ENCODE measurements around the gene ADAMTS20. TPM values are rescaled to one million over a fixed set of nuclear protein-coding genes. Genes with fewer than 3 reads are reported as not detected.

The ADAMTS20 gene
- total and polyA plus RNA-seq, 2 experiments from 2014 or later, result not detected

DNA sequence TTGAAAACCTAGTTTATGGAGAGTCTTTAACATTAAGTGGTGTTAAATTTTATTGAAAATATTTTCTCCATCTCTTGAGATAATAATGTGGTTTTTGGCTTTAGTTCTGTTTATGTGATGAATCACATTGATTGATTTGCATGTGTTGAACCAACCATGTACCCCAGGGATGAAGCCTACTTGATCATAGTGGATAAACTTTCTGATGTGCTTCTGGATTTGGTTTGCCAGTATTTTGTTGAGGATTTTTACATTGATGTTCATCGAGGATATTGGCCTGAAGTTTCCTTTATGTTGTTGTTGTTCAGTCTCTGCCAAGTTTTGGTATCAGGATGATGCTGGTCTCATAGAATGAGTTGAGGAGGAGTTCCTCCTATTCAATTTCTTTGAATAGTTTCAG, 222.6 kb downstream of the ADAMTS20 start:
- H3F3A ChIP-seq (ENCODE audit: insufficient read depth), result peaks cover 14% of the 10 kb centered on the region; the same call in 1 of the 2 replicates
- in situ Hi-C loops (cut with MboI), result no loop called here
- H3K4me2 ChIP-seq (ENCODE audit: unreplicated experiment), result no peak overlapping the region
- TF ChIP-seq EZH2phosphoT487 (IDR thresholded peaks at IDR 0.05; ENCODE audit: insufficient read depth, low read depth), result no peak
- no peak for TF ChIP-seq EZH2 (IDR thresholded peaks at IDR 0.05; ENCODE audit: insufficient read depth, poor library complexity, severe bottlenecking)
- H4K20me1 ChIP-seq (ENCODE audit: insufficient read depth), result no peaks in the 10 kb centered on the region
- no peaks in the 10 kb centered on the region for H3K27me3 ChIP-seq (replicated peaks; ENCODE audit: insufficient read depth)
- H3K9ac ChIP-seq, result no peak overlapping the region
- no peaks in the 10 kb centered on the region for H3K9me2 ChIP-seq (ENCODE audit: insufficient read depth)
- WGBS, 2 experiments (ENCODE audit: low coverage in 1 of 2, low lambda C conversion rate in 2 of 2, missing lambda C conversion rate in 2 of 2), result 30 to 32% methylated on average over 1 of the region's 1 CpG
- peaks cover 15% of the 10 kb centered on the region for H3K4me1 ChIP-seq (ENCODE audit: insufficient read depth)
- DNase-seq, result no peak
- no peaks in the 10 kb centered on the region for H3K36me3 ChIP-seq (ENCODE audit: low read depth)
- no peak overlapping the region for H2AFZ ChIP-seq
- no peak overlapping the region for H3K4me3 ChIP-seq
- H3K27ac ChIP-seq, result no peak overlapping the region
- H3K9me3 ChIP-seq (ENCODE audit: low read depth), result no peaks in the 10 kb centered on the region
- H3K79me2 ChIP-seq (ENCODE audit: insufficient read depth), result no peaks in the 10 kb centered on the region

DNA sequence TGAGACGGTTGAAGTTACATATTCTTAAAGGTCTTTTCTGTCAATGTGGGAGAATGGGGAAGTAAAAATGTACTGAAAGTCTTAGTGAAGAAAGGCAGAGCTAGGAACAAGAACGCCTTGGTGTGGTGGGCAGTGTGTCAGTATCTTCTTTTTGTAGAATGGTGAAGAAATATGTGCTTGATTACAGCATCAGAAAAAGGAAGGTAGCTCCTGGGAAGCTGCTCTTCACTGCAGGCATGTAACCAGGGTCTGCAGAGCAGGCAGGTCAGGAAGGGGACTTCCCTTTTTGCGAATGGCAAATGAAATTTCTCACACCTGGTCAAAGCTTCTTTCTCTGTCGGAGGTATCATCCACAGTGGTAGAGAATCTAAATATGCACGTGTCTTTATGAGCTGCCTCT, 226.2 kb downstream of the ADAMTS20 start:
- no peaks in the 10 kb centered on the region for H3K27me3 ChIP-seq (replicated peaks; ENCODE audit: insufficient read depth)
- no peaks in the 10 kb centered on the region for H4K20me1 ChIP-seq (ENCODE audit: insufficient read depth)
- no peak overlapping the region for H3K9ac ChIP-seq
- H3K36me3 ChIP-seq (ENCODE audit: low read depth), result no peaks in the 10 kb centered on the region
- H3K4me2 ChIP-seq (ENCODE audit: unreplicated experiment), result no peak overlapping the region
- H3K9me3 ChIP-seq (ENCODE audit: low read depth), result no peaks in the 10 kb centered on the region
- in situ Hi-C loops (cut with MboI), result no loop called here
- no peak overlapping the region for H3K27ac ChIP-seq
- WGBS, 2 experiments (ENCODE audit: low coverage in 1 of 2, low lambda C conversion rate in 2 of 2, missing lambda C conversion rate in 2 of 2), result 87 to 88% methylated on average over 5 of the region's 5 CpGs
- TF ChIP-seq EZH2 (IDR thresholded peaks at IDR 0.05; ENCODE audit: insufficient read depth, poor library complexity, severe bottlenecking), result no peak
- no peak for TF ChIP-seq EZH2phosphoT487 (IDR thresholded peaks at IDR 0.05; ENCODE audit: insufficient read depth, low read depth)
- no peak for DNase-seq
- no peaks in the 10 kb centered on the region for H3K79me2 ChIP-seq (ENCODE audit: insufficient read depth)
- H3K9me2 ChIP-seq (ENCODE audit: insufficient read depth), result no peaks in the 10 kb centered on the region
- H3K4me3 ChIP-seq, result no peak overlapping the region
- no peaks in the 10 kb centered on the region for H3F3A ChIP-seq (ENCODE audit: insufficient read depth)
- H3K4me1 ChIP-seq (ENCODE audit: insufficient read depth), result no peaks in the 10 kb centered on the region
- no peak overlapping the region for H2AFZ ChIP-seq

DNA sequence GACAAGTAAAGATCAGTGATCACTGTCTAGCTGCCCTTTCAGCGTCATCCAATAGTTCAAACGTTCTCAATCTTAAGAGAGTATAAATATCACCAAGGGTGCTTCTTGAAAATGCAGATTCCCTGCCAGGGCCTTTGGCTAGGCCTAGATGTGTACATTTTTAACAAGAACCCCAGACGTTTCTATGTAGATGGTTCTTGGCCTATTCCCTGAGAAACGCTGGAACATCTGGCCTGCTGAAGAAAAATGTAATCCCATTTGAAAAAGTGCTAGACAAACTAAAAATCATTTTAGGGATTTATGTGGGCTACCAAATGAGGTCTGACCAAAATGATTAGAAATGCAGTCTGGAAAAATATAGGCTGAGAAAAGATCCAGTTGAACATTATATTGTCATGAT, 231.7 kb downstream of the ADAMTS20 start:
- in situ Hi-C loops (cut with MboI), result no loop called here
- no peaks in the 10 kb centered on the region for H3K9me2 ChIP-seq (ENCODE audit: insufficient read depth)
- no peaks in the 10 kb centered on the region for H3K79me2 ChIP-seq (ENCODE audit: insufficient read depth)
- no peaks in the 10 kb centered on the region for H3K9me3 ChIP-seq (ENCODE audit: low read depth)
- H4K20me1 ChIP-seq (ENCODE audit: insufficient read depth), result no peaks in the 10 kb centered on the region
- no peak overlapping the region for H3K9ac ChIP-seq
- TF ChIP-seq EZH2phosphoT487 (IDR thresholded peaks at IDR 0.05; ENCODE audit: insufficient read depth, low read depth) (no peak), EZH2 (IDR thresholded peaks at IDR 0.05; ENCODE audit: insufficient read depth, poor library complexity, severe bottlenecking) (no peak)
- no peaks in the 10 kb centered on the region for H3K36me3 ChIP-seq (ENCODE audit: low read depth)
- no peaks in the 10 kb centered on the region for H3F3A ChIP-seq (ENCODE audit: insufficient read depth)
- 62 to 66% methylated on average over 4 of the region's 4 CpGs for WGBS, 2 experiments (ENCODE audit: low coverage in 1 of 2, low lambda C conversion rate in 2 of 2, missing lambda C conversion rate in 2 of 2)
- no peak overlapping the region for H3K4me2 ChIP-seq (ENCODE audit: unreplicated experiment)
- H3K27me3 ChIP-seq (replicated peaks; ENCODE audit: insufficient read depth), result no peaks in the 10 kb centered on the region
- H3K4me3 ChIP-seq, result no peak overlapping the region
- H3K27ac ChIP-seq, result no peak overlapping the region
- no peak for DNase-seq
- no peak overlapping the region for H2AFZ ChIP-seq
- H3K4me1 ChIP-seq (ENCODE audit: insufficient read depth), result peaks cover 9% of the 10 kb centered on the region

DNA sequence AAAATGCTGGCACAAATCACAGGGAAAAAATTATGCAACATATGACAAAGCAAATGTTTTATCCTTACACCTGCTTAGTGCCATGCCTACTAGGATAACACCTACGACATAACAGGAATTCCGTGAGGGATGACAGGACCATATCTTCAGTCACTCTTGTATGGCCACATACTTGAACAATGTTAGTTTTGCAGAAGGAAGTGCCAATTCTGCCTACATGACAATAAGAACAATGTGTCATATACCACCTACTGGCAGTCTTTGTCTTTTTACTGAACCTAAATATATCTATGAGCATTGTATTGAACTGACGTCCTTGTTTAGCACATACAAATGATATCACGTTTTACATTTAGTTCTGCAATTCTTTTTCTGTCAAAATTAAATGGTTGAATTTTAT, 234.0 kb downstream of the ADAMTS20 start:
- H3K9ac ChIP-seq, result no peak overlapping the region
- H3K27ac ChIP-seq, result no peak overlapping the region
- H3K79me2 ChIP-seq (ENCODE audit: insufficient read depth), result no peaks in the 10 kb centered on the region
- no peak overlapping the region for H3K4me3 ChIP-seq
- no peak overlapping the region for H2AFZ ChIP-seq
- no peaks in the 10 kb centered on the region for H3K9me2 ChIP-seq (ENCODE audit: insufficient read depth)
- no peak overlapping the region for H3K4me2 ChIP-seq (ENCODE audit: unreplicated experiment)
- no peaks in the 10 kb centered on the region for H3F3A ChIP-seq (ENCODE audit: insufficient read depth)
- no peaks in the 10 kb centered on the region for H3K36me3 ChIP-seq (ENCODE audit: low read depth)
- H3K4me1 ChIP-seq (ENCODE audit: insufficient read depth), result peaks cover 9% of the 10 kb centered on the region
- H3K27me3 ChIP-seq (replicated peaks; ENCODE audit: insufficient read depth), result no peaks in the 10 kb centered on the region
- TF ChIP-seq EZH2 (IDR thresholded peaks at IDR 0.05; ENCODE audit: insufficient read depth, poor library complexity, severe bottlenecking), result no peak
- TF ChIP-seq EZH2phosphoT487 (IDR thresholded peaks at IDR 0.05; ENCODE audit: insufficient read depth, low read depth), result no peak
- no peak for DNase-seq
- no peaks in the 10 kb centered on the region for H3K9me3 ChIP-seq (ENCODE audit: low read depth)
- WGBS, 2 experiments (ENCODE audit: low coverage in 1 of 2, low lambda C conversion rate in 2 of 2, missing lambda C conversion rate in 2 of 2), result 92 to 93% methylated on average over 4 of the region's 4 CpGs
- no peaks in the 10 kb centered on the region for H4K20me1 ChIP-seq (ENCODE audit: insufficient read depth)
- in situ Hi-C loops (cut with MboI), result no loop called here

DNA sequence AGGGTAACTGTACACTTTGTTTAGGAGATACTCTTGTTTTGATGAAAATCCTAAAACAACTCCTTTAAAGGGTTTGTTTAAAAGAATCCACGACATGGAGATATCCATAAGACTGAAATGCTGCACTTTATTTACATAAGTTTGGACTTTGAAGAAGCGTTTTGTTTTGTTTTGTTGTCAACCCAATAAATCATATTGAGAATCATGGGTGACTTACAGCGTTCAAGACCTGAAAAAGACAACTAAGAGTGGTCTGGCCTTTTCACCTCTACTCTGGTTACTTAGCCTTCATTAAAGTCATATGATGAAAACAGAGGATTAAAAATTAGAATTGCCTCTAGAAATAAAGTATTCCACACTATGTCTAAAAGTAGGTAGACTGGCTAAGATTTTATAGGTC, 234.8 kb downstream of the ADAMTS20 start:
- no peaks in the 10 kb centered on the region for H3K36me3 ChIP-seq (ENCODE audit: low read depth)
- 0 out of 2 replicates have a peak overlapping the region, but pooled peaks have one; percentile 4 for H2AFZ ChIP-seq
- no peaks in the 10 kb centered on the region for H3K9me3 ChIP-seq (ENCODE audit: low read depth)
- H3K27ac ChIP-seq, result no peak overlapping the region
- DNase-seq, result no peak
- H3K4me2 ChIP-seq (ENCODE audit: unreplicated experiment), result no peak overlapping the region
- in situ Hi-C loops (cut with MboI), result no loop called here
- H3K79me2 ChIP-seq (ENCODE audit: insufficient read depth), result no peaks in the 10 kb centered on the region
- H3K27me3 ChIP-seq (replicated peaks; ENCODE audit: insufficient read depth), result no peaks in the 10 kb centered on the region
- TF ChIP-seq EZH2 (IDR thresholded peaks at IDR 0.05; ENCODE audit: insufficient read depth, poor library complexity, severe bottlenecking) (no peak), EZH2phosphoT487 (IDR thresholded peaks at IDR 0.05; ENCODE audit: insufficient read depth, low read depth) (no peak)
- no peaks in the 10 kb centered on the region for H4K20me1 ChIP-seq (ENCODE audit: insufficient read depth)
- no peak overlapping the region for H3K9ac ChIP-seq
- no peak overlapping the region for H3K4me3 ChIP-seq
- no peaks in the 10 kb centered on the region for H3F3A ChIP-seq (ENCODE audit: insufficient read depth)
- peaks cover 9% of the 10 kb centered on the region for H3K4me1 ChIP-seq (ENCODE audit: insufficient read depth)
- H3K9me2 ChIP-seq (ENCODE audit: insufficient read depth), result no peaks in the 10 kb centered on the region
- WGBS, 2 experiments (ENCODE audit: low coverage in 1 of 2, low lambda C conversion rate in 2 of 2, missing lambda C conversion rate in 2 of 2), result 88 to 92% methylated on average over 3 of the region's 3 CpGs

Data from GM23248 (cell line).